Endothelial cell of umbilical vein (primary cell): Measurements from ENCODE around the gene TMEM132A.

Experiments used
- EZH2 ChIP-seq: IDR thresholded peaks from 2 replicates; pipeline ENCODE4 v1.6.1; 2012; ENCODE audit warnings: borderline replicate concordance, low read depth, mild to moderate bottlenecking, moderate library complexity, low read length, inconsistent platforms; ENCODE audit not compliant: severe bottlenecking
- FOS ChIP-seq: IDR thresholded peaks from 2 replicates; pipeline ENCODE4 v1.6.1; 2011; ENCODE audit warnings: mild to moderate bottlenecking, low read length, moderate library complexity, borderline replicate concordance; ENCODE audit not compliant: insufficient read depth
- GATA2 ChIP-seq: IDR thresholded peaks from 2 replicates; pipeline ENCODE4 v1.7.0; 2011; ENCODE audit warnings: low read depth, mild to moderate bottlenecking, moderate library complexity, mixed read lengths, low read length; ENCODE audit not compliant: insufficient read length, insufficient read depth
- JUN ChIP-seq: IDR thresholded peaks from 2 replicates; pipeline ENCODE4 v1.6.1; 2011; ENCODE audit warnings: borderline replicate concordance, low read depth; ENCODE audit not compliant: insufficient read length, insufficient read depth
- MYC ChIP-seq: IDR thresholded peaks from one replicate; pipeline ENCODE4 v1.6.1; 2011; ENCODE audit warnings: mild to moderate bottlenecking, low read depth, low read length
- POLR2A ChIP-seq: IDR thresholded peaks from 2 replicates; pipeline ENCODE4 v1.6.1; 2012; ENCODE audit warnings: low read depth, mild to moderate bottlenecking, control low read depth, low read length
- POLR2AphosphoS5 ChIP-seq: IDR thresholded peaks from 2 replicates; pipeline ENCODE4 v1.6.1; 2012; ENCODE audit warnings: low read depth, mild to moderate bottlenecking, control low read depth, low read length, moderate library complexity; ENCODE audit not compliant: insufficient read depth
- TF ChIP-seq, protein P1 (sequence below), 2 donors: IDR thresholded peaks; 1 replicate in 1 of 2; 2 replicates in 1 of 2; pipeline ENCODE4 v1.5.1; 2011; ENCODE audit warnings: low read length in 2 of 2, mild to moderate bottlenecking in 2 of 2, moderate library complexity in 2 of 2, control low read depth in 1 of 2, inconsistent platforms in 1 of 2, low read depth in 1 of 2; ENCODE audit not compliant: insufficient read depth in 1 of 2; ENCODE audit errors: extremely low read depth in 1 of 2
- TF ChIP-seq, protein P2 (sequence below): IDR thresholded peaks from 2 replicates; pipeline ENCODE4 v1.6.1; 2011; ENCODE audit not compliant: insufficient read depth, insufficient read length

DNA sequence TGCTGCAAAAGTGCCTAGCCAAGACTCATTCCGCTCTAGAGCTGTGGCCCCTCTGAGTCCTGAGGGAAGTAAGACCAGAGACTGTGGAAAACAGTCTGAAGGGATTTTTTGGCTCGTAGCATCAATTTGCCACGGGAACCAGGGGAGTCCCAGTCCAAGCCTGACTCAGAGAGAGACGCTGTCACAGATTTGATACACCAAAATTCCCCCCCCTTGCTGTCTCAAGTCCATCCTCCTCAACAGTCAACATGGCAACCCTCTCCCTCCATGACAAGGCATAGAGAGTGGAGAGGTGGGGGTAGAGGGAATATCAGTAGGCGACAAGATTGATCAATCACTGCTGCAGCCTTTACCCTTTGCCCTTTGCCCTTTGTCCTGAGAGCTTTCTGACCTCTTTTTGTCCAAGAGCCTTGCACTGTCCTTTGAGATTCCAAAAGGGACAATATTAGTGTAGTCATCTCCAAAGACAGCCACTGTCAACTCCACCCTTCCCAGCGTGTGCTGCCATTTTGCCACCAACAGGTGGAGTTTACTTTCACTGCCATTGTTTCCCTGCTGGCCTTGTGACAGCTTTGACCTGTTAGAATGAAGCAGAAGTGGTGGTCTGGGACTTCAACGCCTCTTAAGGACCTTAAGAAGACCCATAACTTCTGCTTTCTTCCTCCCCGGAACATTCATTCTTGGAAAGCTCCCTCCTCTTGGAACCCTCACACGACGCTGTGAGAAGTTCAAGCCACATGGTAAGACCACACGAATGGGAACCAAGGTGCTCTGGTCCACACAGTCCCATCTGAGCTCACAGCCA, 20.4 kb downstream of the TMEM132A start:
- TF ChIP-seq GATA2, result no peak
- TF ChIP-seq, protein P1, sequence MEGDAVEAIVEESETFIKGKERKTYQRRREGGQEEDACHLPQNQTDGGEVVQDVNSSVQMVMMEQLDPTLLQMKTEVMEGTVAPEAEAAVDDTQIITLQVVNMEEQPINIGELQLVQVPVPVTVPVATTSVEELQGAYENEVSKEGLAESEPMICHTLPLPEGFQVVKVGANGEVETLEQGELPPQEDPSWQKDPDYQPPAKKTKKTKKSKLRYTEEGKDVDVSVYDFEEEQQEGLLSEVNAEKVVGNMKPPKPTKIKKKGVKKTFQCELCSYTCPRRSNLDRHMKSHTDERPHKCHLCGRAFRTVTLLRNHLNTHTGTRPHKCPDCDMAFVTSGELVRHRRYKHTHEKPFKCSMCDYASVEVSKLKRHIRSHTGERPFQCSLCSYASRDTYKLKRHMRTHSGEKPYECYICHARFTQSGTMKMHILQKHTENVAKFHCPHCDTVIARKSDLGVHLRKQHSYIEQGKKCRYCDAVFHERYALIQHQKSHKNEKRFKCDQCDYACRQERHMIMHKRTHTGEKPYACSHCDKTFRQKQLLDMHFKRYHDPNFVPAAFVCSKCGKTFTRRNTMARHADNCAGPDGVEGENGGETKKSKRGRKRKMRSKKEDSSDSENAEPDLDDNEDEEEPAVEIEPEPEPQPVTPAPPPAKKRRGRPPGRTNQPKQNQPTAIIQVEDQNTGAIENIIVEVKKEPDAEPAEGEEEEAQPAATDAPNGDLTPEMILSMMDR (IDR thresholded peaks at IDR 0.05; ENCODE audit: extremely low read depth in 1 of 2, insufficient read depth in 1 of 2, low read depth in 1 of 2, low read length in 2 of 2), result peak in 1 of 2 donors; percentile 25
- TF ChIP-seq EZH2, result no peak
- no peak for TF ChIP-seq POLR2AphosphoS5
- TF ChIP-seq, protein P2, sequence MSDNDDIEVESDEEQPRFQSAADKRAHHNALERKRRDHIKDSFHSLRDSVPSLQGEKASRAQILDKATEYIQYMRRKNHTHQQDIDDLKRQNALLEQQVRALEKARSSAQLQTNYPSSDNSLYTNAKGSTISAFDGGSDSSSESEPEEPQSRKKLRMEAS, result no peak
- TF ChIP-seq POLR2A, result no peak
- no peak for TF ChIP-seq FOS
- TF ChIP-seq JUN, result no peak
- TF ChIP-seq MYC, result no peak
